ENCODE measurements around the gene VWF. TPM values are rescaled to one million over a fixed set of nuclear protein-coding genes. Genes with fewer than 3 reads are reported as not detected.

The VWF gene
- total and polyA plus RNA-seq, 2 donors (not counting 1 experiment from before 2014, with no cell fraction given): not detected

GRCh38 chr12:5960783-5961182 lies 163.7 kb downstream of the VWF start:
- Histone ChIP-seq H3K4me3 (ENCODE audit: control extremely low read depth in 1 of 5, extremely low read depth in 1 of 5, insufficient read depth in 1 of 5, low read depth in 2 of 5, low read length in 4 of 5) (no peak overlapping the region), H3K79me2 (ENCODE audit: control insufficient read depth, insufficient read depth, low read length) (no peaks in the 10 kb centered on the region), H3K9ac (ENCODE audit: low read length) (no peak overlapping the region), H2AFZ (ENCODE audit: insufficient read depth, low read depth, low read length, poor library complexity, severe bottlenecking) (no peak overlapping the region), H4K20me1 (ENCODE audit: control insufficient read depth, insufficient read depth, low read length, poor library complexity, severe bottlenecking) (no peaks in the 10 kb centered on the region), H3K27ac (ENCODE audit: low read length in 2 of 2) (no peak overlapping the region), H3K4me2 (replicated peaks; ENCODE audit: low read depth, low read length, poor library complexity, severe bottlenecking) (no peak overlapping the region), H3K4me1 (ENCODE audit: control insufficient read depth in 2 of 2, insufficient read depth in 2 of 2, low read length in 2 of 2) (no peaks in the 10 kb centered on the region), H3K36me3 (replicated peaks in 1 of 2; ENCODE audit: control extremely low read depth in 1 of 2, control insufficient read depth in 1 of 2, extremely low read depth in 1 of 2, insufficient read depth in 2 of 2, low read length in 1 of 2) (no peaks in the 10 kb centered on the region), H3K27me3 (replicated peaks in 1 of 4; ENCODE audit: control extremely low read depth in 1 of 4, control insufficient read depth in 3 of 4, insufficient read depth in 4 of 4, low read length in 3 of 4) (peaks cover 0 to 9% (median 2%) of the 10 kb centered on the region in 4 experiments), H3K9me3 (ENCODE audit: control extremely low read depth in 1 of 3, control insufficient read depth in 2 of 3, insufficient read depth in 1 of 3, low read length in 2 of 3) (no peaks in the 10 kb centered on the region)
- Mint-ChIP-seq H3K4me1 (peaks cover 2% of the 10 kb centered on the region), H3K4me3 (no peak overlapping the region), H3K27ac (no peak overlapping the region), H3K9me3 (ENCODE audit: insufficient read depth) (no peaks in the 10 kb centered on the region), H3K27me3 (peaks cover 19% of the 10 kb centered on the region)
- 88% methylated on average over 3 of the region's 4 CpGs for WGBS (ENCODE audit: insufficient coverage)
- POLR2A ChIA-PET: no interaction called here
- ATAC-seq (ENCODE audit: low read depth) (no peak), DNase-seq (no peak)
- TF ChIP-seq CTCF (IDR thresholded peaks at IDR 0.05) (no peak), EZH2 (IDR thresholded peaks at IDR 0.05; ENCODE audit: borderline replicate concordance, insufficient read depth, low read depth, low read length, poor library complexity, severe bottlenecking) (no peak)
- CTCF ChIA-PET: interaction anchor here (1.5 kb wide), 1 partner anchor 27 kb away, joined by 5 read pairs; no protein-coding TSS in a partner anchor
- intact Hi-C loops (cut with micrococcal nuclease): no loop called here

- no peak for TF ChIP-seq EZH2 (IDR thresholded peaks at IDR 0.05; ENCODE audit: borderline replicate concordance, insufficient read depth, low read depth, low read length, poor library complexity, severe bottlenecking)
- no peak for TF ChIP-seq CTCF (IDR thresholded peaks at IDR 0.05)
- no CpG with 5 or more reads among the region's 5 CpGs for WGBS (ENCODE audit: insufficient coverage)
- Histone ChIP-seq H3K9ac (ENCODE audit: low read length) (no peak overlapping the region), H4K20me1 (ENCODE audit: control insufficient read depth, insufficient read depth, low read length, poor library complexity, severe bottlenecking) (no peaks in the 10 kb centered on the region), H3K27me3 (replicated peaks in 1 of 4; ENCODE audit: control extremely low read depth in 1 of 4, control insufficient read depth in 3 of 4, insufficient read depth in 4 of 4, low read length in 3 of 4) (peaks cover 0 to 3% (median 0%) of the 10 kb centered on the region in 4 experiments), H3K9me3 (ENCODE audit: control extremely low read depth in 1 of 3, control insufficient read depth in 2 of 3, insufficient read depth in 1 of 3, low read length in 2 of 3) (peaks cover 0 to 1% (median 0%) of the 10 kb centered on the region in 3 donors), H3K4me2 (replicated peaks; ENCODE audit: low read depth, low read length, poor library complexity, severe bottlenecking) (no peak overlapping the region), H3K79me2 (ENCODE audit: control insufficient read depth, insufficient read depth, low read length) (no peaks in the 10 kb centered on the region), H3K4me1 (ENCODE audit: control insufficient read depth in 2 of 2, insufficient read depth in 2 of 2, low read length in 2 of 2) (no peaks in the 10 kb centered on the region), H3K36me3 (replicated peaks in 1 of 2; ENCODE audit: control extremely low read depth in 1 of 2, control insufficient read depth in 1 of 2, extremely low read depth in 1 of 2, insufficient read depth in 2 of 2, low read length in 1 of 2) (no peaks in the 10 kb centered on the region), H3K27ac (ENCODE audit: low read length in 2 of 2) (no peak overlapping the region), H3K4me3 (ENCODE audit: control extremely low read depth in 1 of 5, extremely low read depth in 1 of 5, insufficient read depth in 1 of 5, low read depth in 2 of 5, low read length in 4 of 5) (no peak overlapping the region), H2AFZ (ENCODE audit: insufficient read depth, low read depth, low read length, poor library complexity, severe bottlenecking) (no peak overlapping the region)
- ChIA-PET POLR2A (no interaction called here), CTCF (interaction anchor here (0.8 to 1.9 kb wide), 2 partner anchors 8 to 9 kb away, joined by 3 to 8 read pairs; no protein-coding TSS in a partner anchor)
- Mint-ChIP-seq H3K4me1 (no peaks in the 10 kb centered on the region), H3K27me3 (peaks cover 33% of the 10 kb centered on the region), H3K27ac (no peak overlapping the region), H3K9me3 (ENCODE audit: insufficient read depth) (no peaks in the 10 kb centered on the region), H3K4me3 (no peak overlapping the region)
- no peak for ATAC-seq (ENCODE audit: low read depth)
- intact Hi-C loops (cut with micrococcal nuclease): no loop called here
- DNase-seq: no peak
Measured at GRCh38 chr12:5956987-5957386, 167.5 kb downstream of the VWF start.
